ENCODE results near the gene ATP8B3. TPM values are rescaled to one million over a fixed set of nuclear protein-coding genes. Genes with fewer than 3 reads are reported as not detected.

Gene ATP8B3
- total and polyA plus RNA-seq, 2 of the 13 experiments (the other 11 are each of a cell fraction or from before 2014, with no cell fraction given), result 2.6 to 5.9 TPM

DNA sequence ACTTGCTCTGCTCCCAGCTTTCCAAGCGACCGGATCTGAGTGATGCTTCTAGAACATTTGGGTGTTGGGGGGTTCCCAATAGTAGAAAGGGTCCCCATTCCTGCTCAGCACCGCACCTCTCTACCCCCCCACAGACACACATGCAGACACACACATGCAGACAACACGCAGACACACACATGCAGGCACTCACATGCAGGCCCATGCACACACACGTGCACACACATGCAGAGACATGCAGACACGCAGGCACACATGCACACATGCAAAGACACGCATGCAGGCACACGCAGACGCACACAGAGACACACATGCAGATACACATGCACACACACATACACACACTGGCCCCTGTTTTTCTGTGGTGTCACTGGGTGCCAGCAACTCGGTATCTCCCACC lies 34.9 kb downstream of the ATP8B3 start:
- H4K20me1 ChIP-seq (ENCODE audit: insufficient read depth, low read length), result no peaks in the 10 kb centered on the region
- in situ Hi-C loops (cut with HindIII; ENCODE audit: extremely low pct_ligation_motif_present, low pct_unique_long_range_greater_than_20kb), result loop anchor here (5.0 kb wide), 1 partner anchor 45 kb away; no protein-coding TSS in a partner anchor
- H3K79me2 ChIP-seq (ENCODE audit: insufficient read depth, low read length), result no peaks in the 10 kb centered on the region
- H3K4me2 ChIP-seq (ENCODE audit: low read depth, low read length), result no peak overlapping the region
- FAIRE-seq, result no peak
- no peaks in the 10 kb centered on the region for H3K36me3 ChIP-seq (replicated peaks in 1 of 2; ENCODE audit: control insufficient read depth in 1 of 2, insufficient read depth in 2 of 2, low read length in 2 of 2)
- no peak for DNase-seq (ENCODE audit: low spot score)
- no peak for ATAC-seq
- H2AFZ ChIP-seq (ENCODE audit: low read length), result no peak overlapping the region
- CTCF ChIA-PET (ENCODE audit: low intra/inter-chr PET ratio, low total read pairs), result no interaction called here
- H3K27ac ChIP-seq (ENCODE audit: extremely low read length, insufficient read depth, low read length), result no peak overlapping the region
- intact Hi-C loops (cut with micrococcal nuclease; ENCODE audit: unreplicated experiment), result no loop called here
- H3K9me3 ChIP-seq (ENCODE audit: low read length), result peaks cover 5% of the 10 kb centered on the region; the same call in 1 of the 2 replicates
- no peak overlapping the region for H3K9ac ChIP-seq (ENCODE audit: insufficient read depth, low read depth, low read length)
- POLR2A ChIA-PET, result no interaction called here
- BruUV-seq (replicated peaks), result no TSS peak
- peaks cover 8% of the 10 kb centered on the region for H3K4me1 ChIP-seq (ENCODE audit: insufficient read depth, low read length)
- H3K4me3 ChIP-seq (replicated peaks in 1 of 3; ENCODE audit: insufficient read depth in 1 of 3, low read depth in 2 of 3, low read length in 3 of 3), result no peak overlapping the region
- H3K27me3 ChIP-seq (ENCODE audit: control insufficient read depth in 1 of 2, insufficient read depth in 2 of 2, low read length in 2 of 2), result peaks cover 15 to 71% of the 10 kb centered on the region in 2 experiments
- 26% methylated on average over 5 of the region's 10 CpGs for WGBS (ENCODE audit: low lambda C conversion rate)
- TF ChIP-seq, protein P1, sequence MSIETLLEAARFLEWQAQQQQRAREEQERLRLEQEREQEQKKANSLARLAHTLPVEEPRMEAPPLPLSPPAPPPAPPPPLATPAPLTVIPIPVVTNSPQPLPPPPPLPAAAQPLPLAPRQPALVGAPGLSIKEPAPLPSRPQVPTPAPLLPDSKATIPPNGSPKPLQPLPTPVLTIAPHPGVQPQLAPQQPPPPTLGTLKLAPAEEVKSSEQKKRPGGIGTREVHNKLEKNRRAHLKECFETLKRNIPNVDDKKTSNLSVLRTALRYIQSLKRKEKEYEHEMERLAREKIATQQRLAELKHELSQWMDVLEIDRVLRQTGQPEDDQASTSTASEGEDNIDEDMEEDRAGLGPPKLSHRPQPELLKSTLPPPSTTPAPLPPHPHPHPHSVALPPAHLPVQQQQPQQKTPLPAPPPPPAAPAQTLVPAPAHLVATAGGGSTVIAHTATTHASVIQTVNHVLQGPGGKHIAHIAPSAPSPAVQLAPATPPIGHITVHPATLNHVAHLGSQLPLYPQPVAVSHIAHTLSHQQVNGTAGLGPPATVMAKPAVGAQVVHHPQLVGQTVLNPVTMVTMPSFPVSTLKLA (IDR thresholded peaks at IDR 0.05), result peak; percentile 92
- TF ChIP-seq ZNF747 (CRISPR knock-in tag; IDR thresholded peaks at IDR 0.05; ENCODE audit: borderline replicate concordance), result no peak
- TF ChIP-seq, protein P2, sequence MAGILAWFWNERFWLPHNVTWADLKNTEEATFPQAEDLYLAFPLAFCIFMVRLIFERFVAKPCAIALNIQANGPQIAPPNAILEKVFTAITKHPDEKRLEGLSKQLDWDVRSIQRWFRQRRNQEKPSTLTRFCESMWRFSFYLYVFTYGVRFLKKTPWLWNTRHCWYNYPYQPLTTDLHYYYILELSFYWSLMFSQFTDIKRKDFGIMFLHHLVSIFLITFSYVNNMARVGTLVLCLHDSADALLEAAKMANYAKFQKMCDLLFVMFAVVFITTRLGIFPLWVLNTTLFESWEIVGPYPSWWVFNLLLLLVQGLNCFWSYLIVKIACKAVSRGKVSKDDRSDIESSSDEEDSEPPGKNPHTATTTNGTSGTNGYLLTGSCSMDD (CRISPR knock-in tag; IDR thresholded peaks at IDR 0.05), result no peak

DNA sequence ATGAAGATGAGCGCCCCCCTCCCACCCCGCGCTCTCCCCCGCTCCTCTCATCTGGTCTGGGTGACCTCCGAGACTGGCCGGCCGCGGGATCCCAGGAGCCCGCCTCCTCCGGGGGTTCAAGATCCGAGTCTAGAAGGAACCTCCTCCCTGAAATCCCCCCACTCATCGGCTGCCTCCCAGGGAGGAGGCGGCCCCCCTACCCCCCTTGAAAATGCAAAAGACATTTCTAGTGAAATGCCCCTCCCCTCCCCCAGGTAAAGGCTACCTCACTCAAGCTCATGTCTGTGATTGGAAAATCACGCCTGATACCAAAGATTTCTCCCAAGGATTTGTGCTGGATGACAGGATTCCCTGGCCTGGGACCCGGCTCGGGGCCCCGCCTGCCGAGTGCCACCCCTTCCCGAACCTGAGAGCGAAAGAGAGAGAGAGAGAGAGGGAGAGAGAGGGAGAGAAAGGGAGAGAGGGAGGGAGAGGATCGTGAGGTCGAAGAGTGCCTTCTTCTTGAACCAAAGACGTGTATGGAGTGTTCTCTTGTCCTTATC lies 35.4 kb downstream of the ATP8B3 start:
- H3K27ac ChIP-seq (ENCODE audit: extremely low read length, insufficient read depth, low read length), result no peak overlapping the region
- ChIA-PET POLR2A (no interaction called here), CTCF (ENCODE audit: low intra/inter-chr PET ratio, low total read pairs) (interaction anchor here (2.7 kb wide), 1 partner anchor 49 kb away, joined by 15 read pairs; no protein-coding TSS in a partner anchor)
- no TSS peak for BruUV-seq (replicated peaks)
- no peaks in the 10 kb centered on the region for H3K36me3 ChIP-seq (replicated peaks in 1 of 2; ENCODE audit: control insufficient read depth in 1 of 2, insufficient read depth in 2 of 2, low read length in 2 of 2)
- H3K9me3 ChIP-seq (ENCODE audit: low read length), result peaks cover 3% of the 10 kb centered on the region; the same call in 1 of the 2 replicates
- intact Hi-C loops (cut with micrococcal nuclease; ENCODE audit: unreplicated experiment), result no loop called here
- H3K4me3 ChIP-seq (replicated peaks in 1 of 3; ENCODE audit: insufficient read depth in 1 of 3, low read depth in 2 of 3, low read length in 3 of 3), result no peak overlapping the region
- no peak overlapping the region for H2AFZ ChIP-seq (ENCODE audit: low read length)
- in situ Hi-C loops (cut with HindIII; ENCODE audit: extremely low pct_ligation_motif_present, low pct_unique_long_range_greater_than_20kb), result loop anchor here (5.0 kb wide), 1 partner anchor 46 kb away; no protein-coding TSS in a partner anchor
- peaks cover 15 to 69% of the 10 kb centered on the region in 2 experiments for H3K27me3 ChIP-seq (ENCODE audit: control insufficient read depth in 1 of 2, insufficient read depth in 2 of 2, low read length in 2 of 2)
- H4K20me1 ChIP-seq (ENCODE audit: insufficient read depth, low read length), result no peaks in the 10 kb centered on the region
- FAIRE-seq (no peak), ATAC-seq (no peak), DNase-seq (ENCODE audit: low spot score) (no peak)
- H3K9ac ChIP-seq (ENCODE audit: insufficient read depth, low read depth, low read length), result no peak overlapping the region
- no peaks in the 10 kb centered on the region for H3K79me2 ChIP-seq (ENCODE audit: insufficient read depth, low read length)
- no peak overlapping the region for H3K4me2 ChIP-seq (ENCODE audit: low read depth, low read length)
- H3K4me1 ChIP-seq (ENCODE audit: insufficient read depth, low read length), result peaks cover 8% of the 10 kb centered on the region
- TF ChIP-seq YY1 (IDR thresholded peaks at IDR 0.05; ENCODE audit: insufficient read depth, insufficient replicate concordance, low read depth, low read length) (no peak), EZH2 (conservative IDR thresholded peaks at IDR 0.05; ENCODE audit: low read depth, low read length) (peak; percentile 71; the same call in 1 of the 2 replicates)
- WGBS (ENCODE audit: low lambda C conversion rate), result 16% methylated on average over 17 of the region's 23 CpGs
